ENCODE results near the gene PIM2.

The PIM2 gene

DNA sequence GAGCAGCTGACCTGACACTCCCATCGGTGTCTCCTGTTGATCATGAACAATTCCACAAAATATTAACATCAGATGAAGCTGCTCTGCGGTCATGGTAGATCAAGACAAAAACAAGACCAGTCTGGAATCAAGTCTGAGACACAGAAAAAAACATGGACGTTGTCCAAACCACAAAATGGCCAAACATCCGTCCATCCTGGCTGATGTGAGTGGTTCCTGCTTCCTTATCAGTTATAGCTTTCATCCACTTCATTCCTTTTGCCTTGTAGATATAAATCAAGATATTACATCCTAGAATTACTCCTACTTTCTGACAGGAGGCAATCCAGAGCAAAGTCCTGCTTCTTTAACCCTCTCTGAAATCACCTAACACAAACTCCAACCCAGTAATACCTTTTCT, 54.6 kb downstream of the PIM2 start:
- DNase-seq (ENCODE audit: low spot score): no peak
